Mammary epithelial cell (primary cell): Measurements from ENCODE around the gene PAIP2.

ENCODE experiments used
- EZH2 ChIP-seq: IDR thresholded peaks from 2 replicates; pipeline ENCODE4 v1.6.1; 2012; ENCODE audit warnings: low read length, inconsistent platforms, borderline replicate concordance
- TF ChIP-seq, protein P1 (sequence below), 2 donors: IDR thresholded peaks in 1 of 2; conservative IDR thresholded peaks in 1 of 2; 2 replicates each; pipeline ENCODE4 v1.5.1; 2011 to 2012; ENCODE audit warnings: inconsistent platforms in 2 of 2, low read length in 2 of 2, mild to moderate bottlenecking in 2 of 2, control low read depth in 1 of 2, low read depth in 1 of 2; ENCODE audit not compliant: insufficient read depth in 1 of 2; ENCODE audit errors: extremely low read depth in 1 of 2

DNA sequence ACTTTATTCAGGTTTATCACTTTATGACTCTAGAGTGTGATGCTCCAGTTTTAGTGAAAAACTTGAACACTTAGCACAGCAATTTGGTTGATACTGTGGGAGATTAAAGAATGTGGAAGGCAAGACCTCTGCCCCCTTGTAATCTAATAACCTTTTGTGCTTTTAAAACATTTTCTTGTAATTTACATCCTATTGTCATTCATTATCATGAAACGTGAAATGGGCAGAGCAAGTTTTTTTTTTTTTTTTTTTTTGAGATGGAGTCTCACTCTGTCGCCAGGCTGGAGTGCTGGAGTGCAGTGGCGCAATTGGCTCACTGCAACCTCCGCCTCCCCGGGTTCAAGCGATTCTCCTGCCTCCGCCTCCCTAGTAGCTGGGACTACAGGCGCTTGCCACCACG is 1.8 kb downstream of the PAIP2 start:
- TF ChIP-seq, protein P1, sequence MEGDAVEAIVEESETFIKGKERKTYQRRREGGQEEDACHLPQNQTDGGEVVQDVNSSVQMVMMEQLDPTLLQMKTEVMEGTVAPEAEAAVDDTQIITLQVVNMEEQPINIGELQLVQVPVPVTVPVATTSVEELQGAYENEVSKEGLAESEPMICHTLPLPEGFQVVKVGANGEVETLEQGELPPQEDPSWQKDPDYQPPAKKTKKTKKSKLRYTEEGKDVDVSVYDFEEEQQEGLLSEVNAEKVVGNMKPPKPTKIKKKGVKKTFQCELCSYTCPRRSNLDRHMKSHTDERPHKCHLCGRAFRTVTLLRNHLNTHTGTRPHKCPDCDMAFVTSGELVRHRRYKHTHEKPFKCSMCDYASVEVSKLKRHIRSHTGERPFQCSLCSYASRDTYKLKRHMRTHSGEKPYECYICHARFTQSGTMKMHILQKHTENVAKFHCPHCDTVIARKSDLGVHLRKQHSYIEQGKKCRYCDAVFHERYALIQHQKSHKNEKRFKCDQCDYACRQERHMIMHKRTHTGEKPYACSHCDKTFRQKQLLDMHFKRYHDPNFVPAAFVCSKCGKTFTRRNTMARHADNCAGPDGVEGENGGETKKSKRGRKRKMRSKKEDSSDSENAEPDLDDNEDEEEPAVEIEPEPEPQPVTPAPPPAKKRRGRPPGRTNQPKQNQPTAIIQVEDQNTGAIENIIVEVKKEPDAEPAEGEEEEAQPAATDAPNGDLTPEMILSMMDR (conservative IDR thresholded peaks at IDR 0.05 in 1 of 2, IDR thresholded peaks at IDR 0.05 in 1 of 2; ENCODE audit: extremely low read depth in 1 of 2, insufficient read depth in 1 of 2, low read depth in 1 of 2, low read length in 2 of 2), result no peak
- TF ChIP-seq EZH2, result no peak
